ENCODE results near the gene TYK2.

The TYK2 gene

GRCh38 chr19:10309423-10309822 is 70.9 kb downstream of the TYK2 start, which contains the start of gene ZGLP1:
TSS of gene ZGLP1 (minus strand) at chr19:10309815.
- DNase-seq (ENCODE audit: low spot score) = no peak

- no peak for DNase-seq (ENCODE audit: low spot score)
These were observed 74.0 kb downstream of the TYK2 start for GRCh38 chr19:10306327-10306726.

GRCh38 chr19:10305139-10305806 is 75.1 kb downstream of the TYK2 start:
- no peak for DNase-seq (ENCODE audit: low spot score)

All from NAMALWA (cell line).